ENCODE measurements around the gene P4HA2.

GRCh38 chr5:132230871-132231270, 3.2 kb upstream of the P4HA2 start:
- no peak for TF ChIP-seq CTCF (IDR thresholded peaks at IDR 0.05; ENCODE audit: insufficient read depth, low read length, poor library complexity, severe bottlenecking)
- TF ChIP-seq EZH2phosphoT487 (conservative IDR thresholded peaks at IDR 0.05; ENCODE audit: low read length) = no peak
